Endothelial cell of umbilical vein (primary cell): ENCODE data around the gene SEMA4F. TPM values are rescaled to one million over a fixed set of nuclear protein-coding genes. Genes with fewer than 3 reads are reported as not detected.

Source experiments
- BruUV-seq: library from RNA; stranded (reverse); fragments of 400-500 nt; replicated peaks from 2 replicates; lab custom pipeline; 2021; lab: Mats Ljungman, UMichigan
- CTCF ChIA-PET: fragments of 300-600, 350-600 bp; sonication (Branson Sonifier 250); formaldehyde crosslinking; loops from one replicate; lab custom pipeline; 2021; ENCODE audit warnings: antibody characterized with exemption, inconsistent platforms; lab: Charles Lee
- POLR2A ChIA-PET: fragments of 300-600, 350-600 bp; sonication (Branson Sonifier 250); formaldehyde crosslinking; loops from one replicate; lab custom pipeline; 2021; ENCODE audit warnings: antibody characterized with exemption, inconsistent platforms; lab: Charles Lee
- DNase-seq: peaks from one replicate; pipeline ENCODE4 v3.0.0-alpha.2; 2011; ENCODE audit warnings: low read depth, low spot score
- FAIRE-seq: peaks from 2 replicates; lab custom pipeline; 2011; peaks lifted over from hg19 to GRCh38; lab: Jason Lieb, UNC
- H2AFZ ChIP-seq: 2 replicates; pipeline ENCODE4 v1.6.0; 2012; ENCODE audit warnings: low read depth, low read length, control low read depth, inconsistent platforms
- H3K27ac ChIP-seq: 2 replicates; pipeline ENCODE4 v1.5.1; 2011; ENCODE audit warnings: low read depth, mild to moderate bottlenecking, control low read depth, low read length, moderate library complexity; ENCODE audit not compliant: insufficient read depth
- H3K27me3 ChIP-seq, 2 experiments: 2 replicates each; pipeline versions ENCODE4 v1.6.0 to v1.6.1; 2011; ENCODE audit warnings: low read length in 2 of 2, mixed read lengths in 1 of 2; ENCODE audit not compliant: control insufficient read depth in 2 of 2, insufficient read depth in 2 of 2
- H3K36me3 ChIP-seq, 2 experiments: 2 replicates in 1 of 2; 3 replicates in 1 of 2; pipeline ENCODE4 v1.5.1; 2011; ENCODE audit warnings: low read length in 2 of 2, mild to moderate bottlenecking in 1 of 2, moderate library complexity in 1 of 2; ENCODE audit not compliant: control insufficient read depth in 2 of 2, insufficient read depth in 2 of 2; ENCODE audit errors: extremely low read depth in 1 of 2
- H3K4me1 ChIP-seq: 3 replicates; pipeline ENCODE4 v1.5.1; 2011; ENCODE audit warnings: mild to moderate bottlenecking, low read length; ENCODE audit not compliant: control insufficient read depth, insufficient read depth; ENCODE audit errors: extremely low read depth
- H3K4me2 ChIP-seq: 2 replicates; pipeline ENCODE4 v1.6.1; 2011; ENCODE audit warnings: low read length, control low read depth, mixed read lengths; ENCODE audit not compliant: insufficient read depth
- H3K4me3 ChIP-seq, 3 experiments: fragments of 200-600 bp in 1 of 3; sonication (generic), shearing (Covaris generic) in 1 of 3; replicated peaks in 1 of 3; 2 replicates each; pipeline ENCODE4 v1.5.1; 2011 to 2016; ENCODE audit warnings: control low read depth in 3 of 3, low read length in 3 of 3, mild to moderate bottlenecking in 2 of 3, inconsistent platforms in 1 of 3, low read depth in 1 of 3, moderate library complexity in 1 of 3; ENCODE audit not compliant: insufficient read depth in 1 of 3
- H3K79me2 ChIP-seq: 2 replicates; pipeline ENCODE4 v1.6.0; 2012; ENCODE audit warnings: low read length, inconsistent platforms; ENCODE audit not compliant: control insufficient read depth, insufficient read depth
- H3K9ac ChIP-seq: replicated peaks from 2 replicates; pipeline ENCODE3; 2011; ENCODE audit warnings: low read length, control low read depth; ENCODE audit not compliant: insufficient read depth; ENCODE audit errors: extremely low read depth
- H3K9me1 ChIP-seq: replicated peaks from 3 replicates; pipeline ENCODE4 v1.6.0; 2011; ENCODE audit warnings: mild to moderate bottlenecking, low read length; ENCODE audit not compliant: control insufficient read depth, insufficient read depth; ENCODE audit errors: extremely low read depth
- H3K9me3 ChIP-seq: replicated peaks from 2 replicates; pipeline ENCODE4 v1.5.1; 2012; ENCODE audit warnings: low read length, inconsistent platforms; ENCODE audit not compliant: control insufficient read depth, insufficient read depth
- H4K20me1 ChIP-seq: replicated peaks from 2 replicates; pipeline ENCODE3; 2011; ENCODE audit warnings: mild to moderate bottlenecking, low read length; ENCODE audit not compliant: control insufficient read depth, insufficient read depth; ENCODE audit errors: extremely low read depth
- EZH2 ChIP-seq: IDR thresholded peaks from 2 replicates; pipeline ENCODE4 v1.6.1; 2012; ENCODE audit warnings: borderline replicate concordance, low read depth, mild to moderate bottlenecking, moderate library complexity, low read length, inconsistent platforms; ENCODE audit not compliant: severe bottlenecking
- FOS ChIP-seq: IDR thresholded peaks from 2 replicates; pipeline ENCODE4 v1.6.1; 2011; ENCODE audit warnings: mild to moderate bottlenecking, low read length, moderate library complexity, borderline replicate concordance; ENCODE audit not compliant: insufficient read depth
- GATA2 ChIP-seq: IDR thresholded peaks from 2 replicates; pipeline ENCODE4 v1.7.0; 2011; ENCODE audit warnings: low read depth, mild to moderate bottlenecking, moderate library complexity, mixed read lengths, low read length; ENCODE audit not compliant: insufficient read length, insufficient read depth
- JUN ChIP-seq: IDR thresholded peaks from 2 replicates; pipeline ENCODE4 v1.6.1; 2011; ENCODE audit warnings: borderline replicate concordance, low read depth; ENCODE audit not compliant: insufficient read length, insufficient read depth
- MYC ChIP-seq: IDR thresholded peaks from one replicate; pipeline ENCODE4 v1.6.1; 2011; ENCODE audit warnings: mild to moderate bottlenecking, low read depth, low read length
- POLR2A ChIP-seq: IDR thresholded peaks from 2 replicates; pipeline ENCODE4 v1.6.1; 2012; ENCODE audit warnings: low read depth, mild to moderate bottlenecking, control low read depth, low read length
- POLR2AphosphoS5 ChIP-seq: IDR thresholded peaks from 2 replicates; pipeline ENCODE4 v1.6.1; 2012; ENCODE audit warnings: low read depth, mild to moderate bottlenecking, control low read depth, low read length, moderate library complexity; ENCODE audit not compliant: insufficient read depth
- dilution Hi-C: fragments of 300-500 bp; cut with MboI; formaldehyde crosslinking; loops from one replicate; pipeline ENCODE4 v1.15.0; 2019; ENCODE audit warnings: low sequenced_read_pairs; ENCODE audit not compliant: extremely low pct_ligation_motif_present
- intact Hi-C: fragments of 100-400 bp; cut with micrococcal nuclease; formaldehyde crosslinking; loops from one replicate; pipeline ENCODE4 v1.10.0; 2022
- polyA plus RNA-seq, 4 experiments: library from polyadenylated mRNA; depleted of rRNA in 3 of 4; stranded (reverse) in 3 of 4; unstranded in 1 of 4; fragments of >200 nt; gene quantifications; 2 replicates each; pipeline versions ENCODE4 v1.2.1 to v1.2.3, GENCODE V29; 2011 to 2012; ENCODE audit warnings: missing spikeins in 1 of 4
- total RNA-seq: library from RNA; stranded (reverse); gene quantifications from 2 replicates; pipeline ENCODE4 v1.2.3, GENCODE V29; 2021
- TF ChIP-seq, protein P1 (sequence below), 2 donors: IDR thresholded peaks; 1 replicate in 1 of 2; 2 replicates in 1 of 2; pipeline ENCODE4 v1.5.1; 2011; ENCODE audit warnings: low read length in 2 of 2, mild to moderate bottlenecking in 2 of 2, moderate library complexity in 2 of 2, control low read depth in 1 of 2, inconsistent platforms in 1 of 2, low read depth in 1 of 2; ENCODE audit not compliant: insufficient read depth in 1 of 2; ENCODE audit errors: extremely low read depth in 1 of 2
- TF ChIP-seq, protein P2 (sequence below): IDR thresholded peaks from 2 replicates; pipeline ENCODE4 v1.6.1; 2011; ENCODE audit not compliant: insufficient read depth, insufficient read length

SEMA4F gene
- total and polyA plus RNA-seq, 2 donors (not counting 3 experiments of a cell fraction or from before 2014, with no cell fraction given), result 5.3 to 6.0 TPM

- Histone ChIP-seq H3K4me3 (no peak overlapping the region), H3K9me1 (no peaks in the 10 kb centered on the region), H3K27me3 (peaks cover 14 to 26% of the 10 kb centered on the region in 2 experiments), H3K9ac (no peak overlapping the region), H3K27ac (no peak overlapping the region), H3K79me2 (no peaks in the 10 kb centered on the region), H2AFZ (no peak overlapping the region), H3K4me2 (no peak overlapping the region), H3K36me3 (no peaks in the 10 kb centered on the region), H3K9me3 (no peaks in the 10 kb centered on the region), H4K20me1 (no peaks in the 10 kb centered on the region), H3K4me1 (no peaks in the 10 kb centered on the region)
- BruUV-seq, result no TSS peak
- POLR2A ChIA-PET, result no interaction called here
- dilution Hi-C loops, result no loop called here
- no peak for TF ChIP-seq MYC
- TF ChIP-seq, protein P1, sequence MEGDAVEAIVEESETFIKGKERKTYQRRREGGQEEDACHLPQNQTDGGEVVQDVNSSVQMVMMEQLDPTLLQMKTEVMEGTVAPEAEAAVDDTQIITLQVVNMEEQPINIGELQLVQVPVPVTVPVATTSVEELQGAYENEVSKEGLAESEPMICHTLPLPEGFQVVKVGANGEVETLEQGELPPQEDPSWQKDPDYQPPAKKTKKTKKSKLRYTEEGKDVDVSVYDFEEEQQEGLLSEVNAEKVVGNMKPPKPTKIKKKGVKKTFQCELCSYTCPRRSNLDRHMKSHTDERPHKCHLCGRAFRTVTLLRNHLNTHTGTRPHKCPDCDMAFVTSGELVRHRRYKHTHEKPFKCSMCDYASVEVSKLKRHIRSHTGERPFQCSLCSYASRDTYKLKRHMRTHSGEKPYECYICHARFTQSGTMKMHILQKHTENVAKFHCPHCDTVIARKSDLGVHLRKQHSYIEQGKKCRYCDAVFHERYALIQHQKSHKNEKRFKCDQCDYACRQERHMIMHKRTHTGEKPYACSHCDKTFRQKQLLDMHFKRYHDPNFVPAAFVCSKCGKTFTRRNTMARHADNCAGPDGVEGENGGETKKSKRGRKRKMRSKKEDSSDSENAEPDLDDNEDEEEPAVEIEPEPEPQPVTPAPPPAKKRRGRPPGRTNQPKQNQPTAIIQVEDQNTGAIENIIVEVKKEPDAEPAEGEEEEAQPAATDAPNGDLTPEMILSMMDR (IDR thresholded peaks at IDR 0.05; ENCODE audit: extremely low read depth in 1 of 2, insufficient read depth in 1 of 2, low read depth in 1 of 2, low read length in 2 of 2), result no peak
- no peak for TF ChIP-seq POLR2AphosphoS5
- no peak for TF ChIP-seq EZH2
- TF ChIP-seq GATA2, result no peak
- no peak for TF ChIP-seq FOS
- TF ChIP-seq, protein P2, sequence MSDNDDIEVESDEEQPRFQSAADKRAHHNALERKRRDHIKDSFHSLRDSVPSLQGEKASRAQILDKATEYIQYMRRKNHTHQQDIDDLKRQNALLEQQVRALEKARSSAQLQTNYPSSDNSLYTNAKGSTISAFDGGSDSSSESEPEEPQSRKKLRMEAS, result no peak
- no peak for TF ChIP-seq POLR2A
- no peak for TF ChIP-seq JUN
- DNase-seq, result no peak
- CTCF ChIA-PET, result interaction anchor here (1.8 kb wide), 1 partner anchor 20 kb away, joined by 5 read pairs; no protein-coding TSS in a partner anchor
- intact Hi-C loops, result no loop called here
- FAIRE-seq, result no peak
Observed at GRCh38 chr2:74695663-74696062, 41.6 kb downstream of the SEMA4F start.
